Medulla oblongata (tissue), 1 donor: Measurements from ENCODE around the gene CERS4.
"Not testable (repeated sequence)": the region's sequence is repeated elsewhere in the genome, so short reads cannot be mapped to it uniquely, and the experiment has no call there.

Experiments
- DNase-seq: peaks from one replicate; pipeline ENCODE4 v3.0.0-alpha.2; 2015; ENCODE audit errors: extremely low spot score

Gene CERS4

GRCh38 chr19:8209462-8210378 is 550 bp downstream of the CERS4 start:
- DNase-seq = peak; percentile 37

GRCh38 chr19:8210421-8211101 is 1.4 kb downstream of the CERS4 start:
- DNase-seq = no peak

DNA sequence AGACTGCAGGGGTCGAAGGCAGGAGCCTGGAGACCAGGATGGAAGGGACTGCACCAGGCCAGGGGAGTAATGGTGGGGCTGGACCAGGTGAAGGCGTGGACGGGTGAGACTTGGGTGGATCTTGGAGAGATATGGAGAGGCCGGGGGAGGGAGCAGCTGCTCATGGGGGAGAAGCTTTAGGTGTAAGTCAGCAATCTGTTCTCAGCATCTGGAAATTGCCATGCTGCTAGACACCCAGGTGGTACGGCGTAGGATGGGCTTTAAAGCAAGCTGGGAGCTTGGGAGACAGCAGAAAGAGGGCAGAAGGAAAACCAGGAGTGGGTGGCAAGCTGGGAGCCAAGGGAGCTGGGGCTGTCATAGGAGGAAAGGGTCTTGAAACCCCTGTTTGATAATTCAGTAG is 3.0 kb downstream of the CERS4 start:
- no peak for DNase-seq

- no peak for DNase-seq
Observed at GRCh38 chr19:8212916-8213315, 3.7 kb downstream of the CERS4 start.

DNA sequence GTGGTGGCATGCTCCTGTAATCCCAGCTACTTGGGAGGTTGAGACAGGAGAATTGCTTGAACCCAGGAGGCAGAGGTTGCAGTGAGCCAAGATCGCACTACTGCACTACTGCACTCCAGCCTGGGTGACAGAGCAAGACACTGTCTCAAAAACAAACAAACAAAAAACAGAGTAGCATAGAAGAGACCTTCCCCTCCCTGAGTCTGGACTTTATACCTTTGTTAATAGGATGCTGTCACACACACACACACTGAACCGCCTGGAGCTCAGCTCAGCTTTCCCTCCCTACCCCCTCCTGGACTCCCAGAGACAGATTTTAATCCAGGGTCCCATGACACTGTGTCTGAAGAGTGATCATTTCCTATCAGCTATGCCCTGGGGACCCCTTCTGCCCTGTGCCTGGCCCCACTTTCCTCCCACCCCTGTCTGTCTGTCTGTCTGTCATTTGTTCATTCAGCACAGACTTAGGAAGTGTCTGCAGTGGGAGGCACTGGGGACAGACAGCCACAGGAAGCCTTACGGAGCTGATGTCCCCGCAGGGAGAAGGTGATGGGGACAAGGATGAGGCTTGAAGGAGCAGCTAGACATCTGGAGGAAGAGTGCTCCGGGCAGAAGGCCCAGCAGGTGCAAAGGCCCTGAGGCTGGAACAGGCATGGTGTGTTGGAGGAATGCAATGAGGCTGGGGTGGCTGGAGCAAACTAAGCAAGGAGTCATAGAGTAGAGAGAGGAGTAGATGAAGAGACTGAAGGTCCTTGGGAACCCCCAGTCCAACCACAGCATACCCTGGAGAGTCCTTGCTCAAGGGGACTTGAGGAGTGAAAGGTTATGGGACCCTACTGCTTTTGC is 4.9 kb downstream of the CERS4 start:
- DNase-seq = no peak

DNA sequence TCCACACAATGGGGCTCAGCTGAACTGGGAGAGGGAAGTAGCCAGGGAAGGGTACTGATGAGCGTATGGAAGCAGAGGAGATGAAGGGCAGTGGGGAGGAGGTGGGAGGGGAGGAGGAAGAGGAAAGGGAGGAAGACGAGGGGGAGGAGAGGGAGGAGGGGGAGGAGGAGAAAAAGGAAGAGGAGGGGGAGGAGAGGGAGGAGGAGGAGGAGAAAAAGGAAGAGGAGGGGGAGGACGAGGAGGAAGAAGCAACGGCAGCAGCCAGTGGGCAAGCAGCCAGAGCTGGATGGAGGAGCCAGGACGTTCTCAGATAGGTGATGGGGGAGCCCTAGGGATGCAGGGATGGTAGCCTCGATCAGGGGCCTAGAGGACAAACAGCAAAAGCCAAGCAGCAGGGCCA is 5.6 kb downstream of the CERS4 start:
- DNase-seq = no peak

DNA sequence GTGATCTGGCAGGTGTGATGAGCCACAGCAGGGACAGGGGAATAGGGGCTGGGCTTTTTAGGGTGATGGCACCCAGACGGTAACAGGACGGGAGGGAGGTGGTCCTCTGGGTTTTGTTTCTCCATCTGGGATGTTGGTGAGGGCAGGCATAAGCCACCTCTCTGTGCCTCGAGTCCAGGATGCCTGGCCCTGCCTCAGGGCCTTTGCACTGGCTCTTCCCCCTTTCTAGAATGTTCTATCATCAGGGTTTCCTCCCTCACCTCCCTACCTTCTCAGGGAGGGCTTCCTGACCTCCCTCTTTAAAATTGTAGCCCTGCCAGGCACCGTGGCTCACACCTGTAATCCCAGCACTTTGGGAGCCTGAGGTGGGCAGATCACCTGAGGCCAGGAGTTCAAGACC is 6.6 kb downstream of the CERS4 start:
- no peak for DNase-seq

DNA sequence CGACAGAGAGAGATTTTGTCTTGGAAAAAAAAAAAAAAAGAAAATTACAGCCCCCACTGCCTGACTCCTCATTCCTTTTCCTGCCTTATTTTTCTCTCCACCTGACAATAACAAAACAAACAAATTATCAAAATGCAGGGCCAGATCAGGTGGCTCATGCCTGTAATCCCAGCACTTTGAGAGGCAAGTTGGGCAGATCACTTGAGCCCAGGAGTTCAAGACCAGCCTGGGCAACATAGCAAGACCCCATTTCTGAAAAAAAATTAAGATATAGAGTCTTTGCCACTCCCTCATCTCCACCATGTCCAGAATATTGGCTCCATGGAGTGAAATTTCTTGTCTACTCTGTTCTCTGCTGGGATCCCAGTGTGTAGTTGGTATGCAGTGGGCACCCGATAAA is 7.2 kb downstream of the CERS4 start:
- DNase-seq = no peak

DNA sequence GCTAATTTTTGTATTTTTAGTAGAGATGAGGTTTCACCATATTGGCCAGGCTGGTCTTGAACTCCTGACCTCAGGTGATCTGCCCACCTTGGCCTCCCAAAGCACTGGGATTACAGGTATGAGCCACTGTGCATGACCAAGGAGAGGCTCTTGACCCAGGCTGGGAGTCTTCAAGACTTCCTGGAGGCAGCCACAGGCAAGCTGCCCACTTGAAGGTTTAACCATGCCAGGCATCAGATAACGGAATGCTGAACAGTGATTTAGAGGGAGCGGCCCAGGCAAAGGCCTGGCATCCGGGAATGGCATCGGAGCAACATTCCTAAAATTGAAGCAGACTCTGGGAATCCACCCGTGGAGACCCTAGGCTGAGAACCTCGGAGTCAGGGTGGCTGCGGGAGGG is 9.0 kb downstream of the CERS4 start:
- DNase-seq = not testable (repeated sequence)

- no peak for DNase-seq
Observed at GRCh38 chr19:8220481-8220880, 11.3 kb downstream of the CERS4 start.

GRCh38 chr19:8221161-8221560 is 12.0 kb downstream of the CERS4 start:
- peak; percentile 92 for DNase-seq

DNA sequence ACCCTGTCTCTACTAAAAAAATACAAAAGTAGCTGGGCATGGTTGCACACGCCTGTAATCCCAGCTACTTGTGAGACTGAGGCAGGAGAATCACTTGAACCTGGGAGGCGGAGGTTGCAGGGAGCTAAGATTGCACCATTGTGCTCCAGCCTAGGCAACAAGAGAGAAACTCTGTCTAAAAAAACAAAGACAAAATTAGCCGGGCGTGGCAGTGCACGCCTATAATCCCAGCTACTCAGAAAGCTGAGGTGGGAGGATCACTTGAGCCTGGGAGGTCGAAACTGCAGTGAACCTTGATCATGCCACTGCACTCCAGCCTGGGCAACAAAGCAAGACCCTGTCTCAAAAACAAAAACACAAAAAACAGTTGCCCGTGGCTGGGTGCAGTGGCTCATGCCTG is 14.3 kb downstream of the CERS4 start:
- DNase-seq = not testable (repeated sequence)

DNA sequence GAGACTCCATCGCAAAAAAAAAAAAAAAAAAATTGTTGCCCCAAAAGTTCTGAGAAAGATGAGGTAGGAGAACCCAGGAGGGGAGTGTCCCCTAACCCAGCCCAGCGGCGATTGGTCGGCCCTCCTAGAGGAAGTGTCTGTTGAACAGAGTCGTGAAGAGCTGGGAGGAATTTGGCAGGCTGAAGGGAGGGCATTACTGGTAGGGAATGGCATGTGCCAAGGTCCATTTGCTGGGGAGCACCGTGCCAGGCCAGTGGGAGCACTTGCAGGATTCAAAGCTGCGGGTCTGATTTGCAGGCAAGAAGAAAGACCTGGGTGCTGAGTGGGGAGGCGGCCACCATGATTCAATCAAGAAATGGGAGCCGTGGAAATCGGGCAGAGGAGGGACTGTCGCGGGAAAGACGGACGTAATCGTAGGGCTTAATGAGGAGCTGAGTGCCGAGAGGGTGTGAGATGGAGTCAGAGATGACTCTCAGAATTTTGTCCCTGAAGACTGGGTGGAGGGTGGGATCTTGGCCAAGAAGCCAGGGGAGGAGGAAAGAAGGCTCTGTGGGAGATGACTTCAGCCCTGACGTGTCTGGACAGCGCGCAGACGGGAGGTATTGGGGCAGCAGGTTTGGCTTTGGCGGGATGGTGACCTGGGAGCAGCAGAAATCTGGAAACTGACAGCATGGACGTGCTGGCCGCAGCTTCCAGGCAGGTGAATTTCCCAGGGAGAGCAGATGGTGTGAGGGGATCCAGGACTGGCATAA is 15.4 kb downstream of the CERS4 start:
- DNase-seq = no peak

DNA sequence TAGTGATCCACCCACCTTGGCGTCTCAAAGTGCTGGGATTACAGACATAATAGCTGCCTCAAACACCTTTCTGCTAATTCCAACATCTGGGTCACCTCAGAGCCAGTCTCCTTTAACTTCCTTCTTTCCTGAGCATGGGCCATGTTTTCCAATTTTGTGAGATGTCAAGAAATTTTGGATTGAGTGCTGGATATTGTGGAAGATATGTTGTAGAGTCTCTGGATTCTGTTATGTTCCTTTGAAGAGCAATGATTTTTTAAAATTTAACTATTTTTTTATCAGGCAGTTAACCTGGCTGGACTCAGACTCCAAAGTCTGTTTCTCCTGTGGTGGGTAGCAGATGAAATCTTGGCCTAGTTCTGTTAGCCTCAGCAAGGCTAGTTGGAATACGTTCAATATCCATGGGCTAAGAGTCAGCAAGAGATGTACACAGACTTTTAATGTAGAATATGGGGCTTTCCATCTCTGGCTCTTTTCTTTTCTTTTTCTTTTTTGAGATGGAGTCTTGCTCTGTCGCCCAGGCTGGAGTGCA is 22.0 kb downstream of the CERS4 start:
- no peak for DNase-seq

GRCh38 chr19:8233370-8233769 is 24.2 kb downstream of the CERS4 start:
- no peak for DNase-seq

DNA sequence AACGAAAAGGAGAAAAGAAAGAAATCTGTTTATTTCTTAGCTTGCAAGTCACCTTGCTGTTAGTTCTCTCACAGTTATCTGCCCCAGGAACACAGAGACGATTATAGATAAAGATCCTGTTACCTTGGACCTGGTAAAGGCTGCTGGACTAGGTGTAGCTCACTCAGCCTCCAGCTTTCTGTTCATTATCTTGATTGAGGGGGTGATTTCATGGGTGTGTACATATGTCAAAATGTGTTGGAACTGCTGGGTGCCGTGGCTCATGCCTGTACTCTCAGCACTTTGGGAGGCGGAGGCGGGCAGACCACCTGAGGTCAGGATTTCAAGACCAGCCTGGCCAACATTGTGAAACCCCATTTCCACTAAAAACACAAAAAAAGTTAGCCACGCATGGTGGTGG is 27.9 kb downstream of the CERS4 start:
- no peak for DNase-seq

GRCh38 chr19:8238251-8238650 is 29.1 kb downstream of the CERS4 start:
- DNase-seq = no peak

DNA sequence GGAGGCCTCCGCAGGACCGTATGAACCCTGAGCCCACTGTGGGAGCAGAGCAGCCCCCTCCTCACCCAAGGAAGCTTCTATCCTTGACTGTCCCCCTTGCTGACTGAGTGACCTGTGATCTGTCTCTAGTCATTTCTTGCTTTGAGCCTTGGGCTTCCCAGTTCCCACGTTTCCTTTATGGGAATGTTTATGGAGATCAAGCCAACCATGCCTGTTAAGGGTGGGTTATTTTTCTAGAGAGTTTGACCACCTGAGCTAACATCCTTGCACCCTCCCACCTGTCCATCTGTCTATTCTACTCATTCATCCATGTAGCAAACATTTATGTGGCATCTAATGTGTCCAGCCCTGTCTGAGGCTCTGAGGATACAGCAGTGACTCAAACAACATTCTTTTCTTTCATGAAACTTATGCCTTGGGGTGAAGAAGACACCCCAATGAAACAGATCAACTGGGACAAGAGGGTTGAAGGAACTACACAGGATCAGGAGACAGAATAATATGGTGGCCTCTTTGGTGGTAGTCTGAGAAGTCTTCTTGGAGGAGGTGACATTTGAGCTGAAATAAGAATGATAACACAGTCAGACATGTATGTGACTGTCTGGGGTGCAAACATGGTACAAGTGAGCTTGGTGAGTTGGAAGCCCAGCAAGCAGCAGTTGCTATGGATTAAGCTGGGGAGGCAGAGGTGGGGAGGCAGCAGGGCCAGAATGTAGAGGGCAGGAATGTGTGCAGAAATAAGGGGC is 30.5 kb downstream of the CERS4 start:
- DNase-seq = no peak

DNA sequence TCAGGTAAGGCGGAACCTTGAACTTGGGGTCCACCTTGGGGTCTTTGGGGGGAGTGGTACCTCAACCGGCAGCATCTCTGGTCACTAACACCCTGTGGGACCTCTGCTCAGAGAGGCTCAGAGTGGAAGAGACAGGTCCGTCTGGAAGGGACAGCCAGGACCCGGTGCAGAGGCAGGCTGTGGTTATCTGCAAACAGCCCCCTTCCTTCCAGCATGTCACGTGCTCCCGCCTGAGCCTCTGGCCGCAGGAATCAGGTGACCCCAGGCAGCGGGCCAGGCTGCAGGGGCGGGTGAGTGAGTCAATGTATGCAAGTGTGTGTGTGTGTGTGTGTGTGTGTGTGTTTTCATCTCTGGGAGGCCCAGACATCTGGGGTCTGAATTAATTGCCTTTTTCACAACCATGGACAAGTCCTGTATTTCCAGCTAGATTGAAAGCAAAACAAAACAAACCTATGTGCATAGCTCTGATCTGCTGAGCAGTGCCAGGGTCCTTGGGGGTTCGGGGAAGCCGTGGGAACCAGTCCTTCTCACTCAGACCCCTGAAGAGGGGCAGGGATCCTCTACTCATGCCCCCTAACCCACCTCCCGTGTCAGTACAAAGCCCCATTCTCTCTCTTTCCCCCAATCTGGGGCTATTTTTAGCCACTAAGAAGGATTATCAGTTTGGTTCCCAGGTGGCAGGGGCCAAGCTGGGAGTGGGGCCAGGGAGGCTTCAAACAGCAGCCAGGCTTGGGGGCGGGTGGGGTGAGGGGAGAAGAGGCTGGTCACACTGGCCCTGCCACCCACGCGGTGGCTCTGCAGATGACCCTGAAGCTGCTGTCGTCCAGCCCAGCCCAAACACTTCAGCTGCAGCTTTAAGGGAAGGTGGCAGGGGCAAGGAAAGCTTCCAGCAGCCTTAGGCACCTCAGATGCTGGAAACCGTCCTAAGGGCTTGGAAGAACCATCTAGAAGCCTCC is 31.4 kb downstream of the CERS4 start:
- peak; percentile 90 for DNase-seq
